GM18526 (cell line): Measurements from ENCODE around the gene EDEM3.

Source experiments
- POLR2A ChIP-seq: IDR thresholded peaks from 3 replicates; pipeline ENCODE4 v1.6.1; 2011; ENCODE audit not compliant: insufficient read length; ENCODE audit errors: extremely low read depth

Gene EDEM3, protein sequence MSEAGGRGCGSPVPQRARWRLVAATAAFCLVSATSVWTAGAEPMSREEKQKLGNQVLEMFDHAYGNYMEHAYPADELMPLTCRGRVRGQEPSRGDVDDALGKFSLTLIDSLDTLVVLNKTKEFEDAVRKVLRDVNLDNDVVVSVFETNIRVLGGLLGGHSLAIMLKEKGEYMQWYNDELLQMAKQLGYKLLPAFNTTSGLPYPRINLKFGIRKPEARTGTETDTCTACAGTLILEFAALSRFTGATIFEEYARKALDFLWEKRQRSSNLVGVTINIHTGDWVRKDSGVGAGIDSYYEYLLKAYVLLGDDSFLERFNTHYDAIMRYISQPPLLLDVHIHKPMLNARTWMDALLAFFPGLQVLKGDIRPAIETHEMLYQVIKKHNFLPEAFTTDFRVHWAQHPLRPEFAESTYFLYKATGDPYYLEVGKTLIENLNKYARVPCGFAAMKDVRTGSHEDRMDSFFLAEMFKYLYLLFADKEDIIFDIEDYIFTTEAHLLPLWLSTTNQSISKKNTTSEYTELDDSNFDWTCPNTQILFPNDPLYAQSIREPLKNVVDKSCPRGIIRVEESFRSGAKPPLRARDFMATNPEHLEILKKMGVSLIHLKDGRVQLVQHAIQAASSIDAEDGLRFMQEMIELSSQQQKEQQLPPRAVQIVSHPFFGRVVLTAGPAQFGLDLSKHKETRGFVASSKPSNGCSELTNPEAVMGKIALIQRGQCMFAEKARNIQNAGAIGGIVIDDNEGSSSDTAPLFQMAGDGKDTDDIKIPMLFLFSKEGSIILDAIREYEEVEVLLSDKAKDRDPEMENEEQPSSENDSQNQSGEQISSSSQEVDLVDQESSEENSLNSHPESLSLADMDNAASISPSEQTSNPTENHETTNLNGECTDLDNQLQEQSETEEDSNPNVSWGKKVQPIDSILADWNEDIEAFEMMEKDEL

DNA sequence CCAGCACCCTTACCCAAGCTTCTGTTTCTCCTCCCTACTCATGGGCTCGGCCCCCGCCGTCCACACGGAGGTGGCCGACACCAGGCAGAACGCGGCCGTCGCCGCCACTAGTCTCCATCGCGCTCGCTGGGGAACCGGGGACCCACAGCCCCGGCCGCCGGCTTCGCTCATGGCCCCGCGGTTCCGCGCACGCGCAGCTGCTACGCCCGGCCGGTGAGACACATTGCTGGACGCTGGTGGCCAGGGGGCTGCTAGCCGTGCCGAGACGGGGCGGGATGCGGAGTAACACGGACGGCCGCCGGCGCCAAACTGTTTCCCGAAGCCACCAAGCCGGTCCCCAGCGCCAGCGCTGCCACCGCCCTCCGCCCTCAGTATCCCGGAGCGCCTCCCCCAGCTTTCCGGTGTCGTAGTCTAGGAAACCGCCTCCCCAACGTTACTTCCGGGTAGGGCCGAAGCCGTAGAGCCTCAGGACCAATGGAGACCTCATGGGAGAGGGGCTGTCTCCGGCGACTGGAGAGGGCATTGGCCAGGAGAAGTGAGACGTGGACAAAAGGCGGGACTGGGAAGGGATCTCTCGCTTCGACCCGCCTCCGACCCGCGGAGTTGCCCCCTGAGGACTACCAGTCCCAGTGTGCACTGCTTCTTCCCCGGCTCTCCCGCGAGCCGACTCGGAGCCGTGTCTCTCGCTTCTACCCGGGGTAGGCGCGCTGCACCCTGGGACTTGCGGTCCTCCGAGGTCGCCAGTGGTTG is at the start of gene EDEM3:
EDEM3 (minus strand) TSS at position 383 of the 750 bp plus-strand sequence; CDS start at position 171, 212 bp downstream.
- peak; percentile 88 for TF ChIP-seq POLR2A

DNA sequence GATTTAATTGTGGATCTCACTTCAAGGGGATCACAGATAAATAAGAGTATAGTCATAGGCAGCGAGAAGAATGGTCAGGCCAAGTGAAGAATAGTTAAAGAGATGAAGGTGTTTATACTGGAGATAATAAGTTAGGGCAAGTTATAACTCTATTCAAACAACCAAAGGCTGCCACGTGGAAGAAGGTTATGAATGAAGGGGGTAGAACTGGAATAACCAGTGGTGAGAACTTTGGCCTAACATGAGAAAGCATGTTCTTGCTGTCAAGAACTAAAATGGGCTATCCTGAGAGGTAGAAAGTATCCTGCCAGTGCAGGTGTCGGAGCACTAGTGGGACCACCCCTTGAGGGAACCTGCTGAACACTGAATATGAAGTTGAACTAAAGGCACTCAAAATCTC is 49.6 kb upstream of the EDEM3 start:
- TF ChIP-seq POLR2A: no peak

DNA sequence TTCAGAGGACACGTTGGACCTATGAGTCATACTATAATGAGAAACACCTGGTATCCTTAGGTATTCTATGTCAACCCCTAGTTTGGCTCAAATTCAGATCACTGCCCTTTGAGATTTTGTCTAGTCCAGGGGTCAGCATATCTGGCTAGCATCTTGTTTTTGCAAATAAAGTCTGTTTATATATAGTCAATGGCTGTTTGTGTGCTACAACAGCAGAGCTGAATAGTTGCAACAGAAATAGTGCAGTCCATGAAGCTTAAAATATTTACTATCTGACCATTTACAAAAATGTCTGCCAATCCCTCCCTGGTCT is 48.5 kb upstream of the EDEM3 start:
- no peak for TF ChIP-seq POLR2A

DNA sequence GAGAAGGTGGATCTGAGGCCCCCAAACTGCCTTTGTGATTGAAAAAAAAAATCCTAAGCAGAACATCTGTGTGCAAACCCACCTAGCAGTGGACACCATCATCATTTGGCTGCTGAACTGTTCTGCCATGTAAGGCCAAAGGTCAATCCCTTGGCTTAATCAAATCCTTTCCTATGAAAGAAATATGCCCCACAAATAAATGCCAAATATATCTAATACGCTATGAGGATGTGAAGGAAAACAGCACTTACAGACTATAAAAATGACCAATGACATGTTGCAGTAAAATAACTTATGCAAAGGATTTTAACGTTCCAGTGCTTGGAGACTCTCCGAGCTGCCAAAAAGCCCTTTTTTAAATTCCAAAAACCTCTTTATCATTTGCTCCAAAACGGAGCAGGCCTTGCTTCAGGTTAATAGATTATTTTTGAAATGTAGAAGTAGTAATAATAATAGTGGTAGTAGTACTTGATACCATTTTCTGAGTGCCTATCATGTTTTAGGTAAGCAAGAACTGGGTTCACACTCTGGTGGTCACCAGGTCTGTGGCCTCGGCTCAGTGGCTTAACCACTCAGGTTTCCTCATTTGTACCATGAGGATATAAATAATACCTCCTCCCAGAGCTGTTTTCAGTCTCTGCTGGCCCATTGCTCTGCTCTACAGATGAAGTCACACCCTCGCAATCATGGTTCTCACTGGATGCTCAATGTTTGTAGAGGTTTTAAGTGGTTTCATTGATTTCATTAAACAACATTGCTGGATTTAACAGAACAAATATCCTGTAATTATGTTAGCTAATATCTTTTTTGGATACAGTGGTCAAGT is 47.9 kb upstream of the EDEM3 start:
- no peak for TF ChIP-seq POLR2A

DNA sequence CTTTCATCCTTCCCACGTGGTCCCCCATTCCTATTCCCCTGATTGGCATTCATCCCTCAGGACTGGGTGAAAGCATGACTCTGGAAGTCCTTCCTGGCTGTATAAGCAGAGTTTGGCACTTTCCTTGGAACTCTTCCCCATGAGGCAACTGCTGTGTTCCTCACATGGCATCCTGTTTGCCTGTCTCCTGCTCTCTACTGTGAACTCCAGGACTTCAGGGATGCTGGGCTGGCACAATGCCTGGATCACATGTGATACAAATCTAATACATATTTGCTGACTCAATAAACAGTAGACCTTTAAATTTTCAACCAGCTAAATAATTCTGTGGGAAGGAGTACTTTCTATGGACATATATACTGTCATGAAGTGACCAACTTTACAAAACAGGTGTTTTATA is 46.8 kb upstream of the EDEM3 start:
- no peak for TF ChIP-seq POLR2A

DNA sequence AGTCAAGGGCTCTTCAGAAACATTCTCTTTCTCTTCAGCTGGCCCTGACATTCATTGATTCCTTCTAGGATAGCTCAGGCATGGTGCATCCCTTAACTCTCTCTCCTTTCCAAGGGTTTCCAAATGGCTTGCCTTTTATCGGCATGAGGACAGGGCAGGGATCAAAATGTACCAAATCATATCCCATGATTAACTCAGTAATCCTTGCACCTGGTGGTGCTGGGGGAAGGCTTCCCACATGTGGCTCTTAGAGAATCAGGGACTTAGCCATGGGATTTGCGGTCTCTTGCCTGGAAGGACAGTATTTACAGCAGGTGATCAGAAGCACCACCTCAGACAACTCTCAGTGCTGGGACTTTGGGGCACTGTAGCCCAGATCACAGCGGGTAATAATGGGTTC is 46.2 kb upstream of the EDEM3 start:
- no peak for TF ChIP-seq POLR2A

DNA sequence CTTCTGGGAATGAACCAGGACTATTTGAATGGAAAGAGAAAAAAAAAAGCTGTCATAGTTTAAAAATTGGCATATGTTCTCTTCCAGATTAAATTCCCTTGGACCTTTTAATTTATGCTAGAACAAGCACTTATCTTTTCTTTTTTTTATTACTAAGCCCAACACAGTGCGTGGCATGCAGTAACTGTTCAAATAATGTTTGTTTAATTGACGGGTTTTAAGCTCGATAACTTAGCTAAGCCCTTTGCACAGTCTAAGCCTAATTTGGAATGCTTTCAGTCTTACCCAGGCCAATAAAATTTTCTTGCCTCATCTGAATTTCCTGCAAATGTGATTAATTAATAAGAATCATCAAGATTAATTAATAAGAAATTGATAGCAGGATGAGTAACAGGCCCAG is 39.3 kb upstream of the EDEM3 start:
- no peak for TF ChIP-seq POLR2A

DNA sequence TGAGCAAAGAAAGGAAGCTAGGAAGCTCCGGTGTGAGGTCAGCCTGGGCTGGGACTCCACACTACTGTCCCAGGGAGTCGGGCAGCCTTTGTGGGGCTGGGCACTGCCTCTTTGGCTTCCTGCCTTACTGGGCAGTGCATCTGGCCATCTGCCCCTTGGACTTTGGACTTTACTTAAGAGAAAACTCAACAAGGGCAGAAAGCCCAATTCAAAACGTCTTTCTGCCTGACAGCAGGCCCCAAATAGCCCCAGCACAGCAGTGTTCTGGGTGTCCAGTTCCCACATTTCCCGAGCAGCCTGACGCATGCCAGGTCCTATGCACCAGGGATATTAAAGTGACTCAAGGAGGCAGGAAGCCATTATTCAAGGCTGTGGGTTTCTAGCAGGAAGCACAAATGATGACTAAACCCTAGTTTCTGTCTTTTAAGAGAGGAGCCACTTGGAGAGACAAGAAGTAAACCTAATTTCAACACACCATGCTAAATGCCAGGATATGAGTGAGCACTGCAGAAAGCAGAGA is 37.9 kb upstream of the EDEM3 start:
- TF ChIP-seq POLR2A: no peak

DNA sequence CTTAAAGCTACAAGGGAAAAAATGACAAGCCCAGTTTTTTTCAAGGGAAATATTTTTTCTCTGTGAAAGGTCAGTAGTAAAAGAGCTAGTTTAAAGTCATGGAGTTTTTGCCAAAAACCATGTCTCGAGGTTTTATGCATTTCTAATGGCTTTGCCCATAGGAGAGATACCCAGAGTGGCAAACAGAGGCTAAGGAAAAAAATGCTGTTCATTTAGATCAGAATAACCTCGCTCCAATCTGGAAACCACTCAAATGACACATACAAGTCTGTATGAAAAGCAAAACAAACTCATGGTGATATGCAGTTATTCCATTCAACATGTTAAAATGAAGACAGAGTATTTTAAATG is 36.9 kb upstream of the EDEM3 start:
- TF ChIP-seq POLR2A: no peak

DNA sequence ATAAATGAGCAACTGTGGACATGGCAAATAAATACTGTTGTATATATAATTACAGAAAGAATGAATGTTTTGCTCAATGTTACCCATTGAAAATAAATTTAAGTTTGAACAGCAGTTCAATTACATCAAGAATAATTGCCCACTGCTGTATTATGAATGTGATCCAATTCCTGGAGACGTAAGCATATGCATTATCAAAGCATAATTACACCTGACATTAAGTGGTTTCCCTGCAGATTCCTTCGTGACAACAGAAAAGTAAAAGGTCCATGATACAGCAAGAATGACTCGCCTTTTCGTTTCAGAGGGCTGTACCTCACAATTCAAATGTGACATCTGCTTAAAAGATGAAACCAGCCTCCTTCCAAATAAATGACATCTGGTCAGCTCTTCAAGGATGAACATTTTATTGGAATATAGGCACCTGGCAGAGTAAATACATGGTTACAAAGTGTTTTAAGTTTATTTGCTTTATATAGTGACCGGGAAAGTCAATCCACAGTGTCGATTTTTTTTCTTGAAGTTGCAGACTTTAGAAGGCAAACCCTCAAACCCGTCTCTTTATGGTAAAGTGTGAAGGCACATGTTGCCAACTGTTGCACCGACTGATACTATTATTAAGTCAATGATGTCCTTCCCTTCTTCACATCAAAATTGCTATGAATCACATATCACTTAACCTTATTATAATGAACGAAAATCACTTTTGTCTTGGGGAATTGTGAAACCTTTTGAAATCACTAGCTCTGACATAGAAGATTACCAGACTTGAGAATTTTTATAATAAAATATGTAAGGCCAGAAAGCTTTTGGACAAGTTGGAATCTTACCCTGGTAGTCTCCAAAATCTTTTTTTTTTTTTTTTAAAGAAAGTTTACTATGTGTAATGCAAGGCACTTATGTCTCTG is 36.2 kb upstream of the EDEM3 start:
- TF ChIP-seq POLR2A: no peak

DNA sequence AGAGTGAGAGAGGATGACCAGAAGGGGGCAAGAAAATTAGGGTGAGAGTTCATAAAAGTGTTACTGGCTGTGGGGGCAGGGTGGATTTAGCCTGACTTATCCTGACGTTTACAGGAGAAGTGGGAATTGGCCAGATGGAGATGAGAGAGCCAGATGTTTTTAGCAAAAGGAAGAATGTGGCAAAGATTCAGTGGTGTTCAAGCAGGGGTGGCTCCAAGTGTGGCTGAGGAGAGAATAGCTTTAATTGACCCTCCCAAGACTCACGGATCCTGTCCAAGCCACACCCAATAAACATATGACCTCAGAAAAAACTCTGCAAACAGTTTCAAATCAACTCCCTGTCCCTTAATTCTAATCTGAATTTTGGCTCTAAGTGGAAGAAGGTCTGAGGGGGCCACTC is 35.2 kb upstream of the EDEM3 start:
- no peak for TF ChIP-seq POLR2A

DNA sequence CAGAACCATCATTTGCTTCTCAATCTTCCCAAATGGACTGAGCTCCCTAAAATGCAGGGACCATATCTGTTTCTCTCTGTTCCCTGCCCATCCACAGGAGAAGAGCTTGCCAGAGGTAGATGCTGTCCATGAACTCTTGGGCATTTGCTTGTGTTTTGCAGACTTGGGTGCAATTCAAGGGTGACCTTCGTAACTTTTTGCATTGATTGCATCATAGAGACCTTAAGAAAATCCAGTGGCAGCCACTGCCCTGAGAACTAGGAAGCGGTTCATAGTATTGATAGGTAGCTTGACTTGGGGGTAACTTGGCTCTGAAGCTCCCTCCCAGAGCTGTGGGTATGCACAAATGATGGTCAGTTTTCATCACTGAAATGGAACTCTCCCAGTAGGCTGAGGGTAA is 34.3 kb upstream of the EDEM3 start:
- no peak for TF ChIP-seq POLR2A

DNA sequence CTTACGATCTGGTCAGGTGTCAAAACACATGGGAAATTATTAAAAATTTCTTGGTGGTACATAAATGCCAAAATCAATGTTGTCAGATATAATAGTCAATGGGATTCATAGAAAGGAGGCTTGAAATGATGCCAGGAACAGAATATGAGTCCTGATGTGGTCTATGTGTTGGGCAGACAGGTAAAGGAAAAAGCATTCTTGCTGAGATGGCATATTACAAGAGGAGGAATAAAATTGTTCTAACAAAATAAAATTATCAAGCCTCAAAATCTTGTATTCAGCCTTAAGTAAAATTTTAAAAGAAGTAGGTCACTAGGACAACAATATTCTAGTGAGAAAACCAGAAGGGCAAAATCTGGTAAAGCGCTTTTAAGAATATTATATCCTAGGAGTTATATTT is 30.9 kb upstream of the EDEM3 start:
- TF ChIP-seq POLR2A: no peak

DNA sequence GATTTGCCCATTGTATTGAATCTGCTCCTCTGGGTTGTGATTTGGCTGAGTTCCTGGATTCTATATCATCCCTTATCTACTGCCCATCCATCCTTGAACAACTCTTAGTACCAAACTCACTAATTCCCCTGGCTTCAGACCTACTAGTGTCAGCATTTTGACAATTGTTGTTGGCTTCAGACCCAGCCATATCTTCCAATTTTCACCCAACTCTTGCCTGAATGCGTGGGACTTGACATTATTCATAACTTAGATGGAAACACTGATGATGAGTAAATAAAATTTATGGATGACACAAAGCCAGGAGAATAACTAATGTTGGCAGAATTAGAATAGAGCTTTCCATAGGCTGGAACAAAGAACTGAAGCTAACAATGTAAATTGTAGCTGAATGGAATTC is 27.3 kb upstream of the EDEM3 start:
- no peak for TF ChIP-seq POLR2A
